GM19324 (cell line): ENCODE data around the gene SLAMF7.
"Not testable (repeated sequence)": the region's sequence is repeated elsewhere in the genome, so short reads cannot be mapped to it uniquely, and the experiment has no call there.

Experiments
- ATAC-seq: cut with Tn5 transposase; IDR thresholded peaks from one replicate; pipeline ENCODE4 v1.9.1; 2021; ENCODE audit warnings: mild to moderate bottlenecking, moderate library complexity; ENCODE audit not compliant: unreplicated experiment, low FRiP score

The SLAMF7 gene

GRCh38 chr1:160767395-160768294 is 28.6 kb downstream of the SLAMF7 start:
- ATAC-seq = peak; percentile 53

DNA sequence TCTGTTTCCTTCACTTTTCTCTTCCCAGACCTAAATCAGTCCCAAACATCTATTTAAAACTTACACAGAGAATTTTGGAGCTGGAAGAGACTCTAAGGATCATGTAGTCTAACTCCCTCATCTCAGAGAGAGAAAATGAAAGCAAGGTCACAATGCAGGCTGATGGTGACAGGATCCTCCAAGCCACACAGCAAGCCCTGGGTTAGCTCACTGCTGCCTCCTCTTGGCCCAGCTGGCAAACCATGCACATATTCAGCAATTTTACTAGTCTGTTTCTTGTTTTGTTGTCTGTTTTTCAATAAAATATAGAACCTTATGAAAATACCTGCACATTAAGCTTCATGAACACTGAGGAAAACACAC is 29.2 kb downstream of the SLAMF7 start:
- peak; percentile 64 for ATAC-seq

DNA sequence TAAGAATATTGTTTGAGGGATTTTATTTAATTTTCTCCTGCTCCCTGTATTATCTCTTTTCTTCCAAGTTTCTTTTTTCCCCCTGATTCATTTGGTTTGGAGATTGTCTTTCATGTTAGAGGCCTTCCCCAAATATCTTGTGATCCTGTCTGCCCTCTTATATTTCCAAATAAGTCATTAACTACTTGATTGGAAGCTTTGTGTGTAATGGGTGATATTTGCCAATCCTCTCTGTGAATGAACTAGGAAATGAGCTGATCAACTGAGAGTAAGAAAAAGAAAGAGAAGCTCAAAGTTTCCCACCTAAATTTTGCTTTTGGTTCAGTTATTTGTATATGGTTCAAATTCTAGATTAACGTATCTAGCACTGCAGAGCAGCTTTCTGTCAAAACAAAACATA is 33.3 kb downstream of the SLAMF7 start:
- no peak for ATAC-seq

GRCh38 chr1:160773093-160773492 is 34.0 kb downstream of the SLAMF7 start:
- ATAC-seq = no peak

DNA sequence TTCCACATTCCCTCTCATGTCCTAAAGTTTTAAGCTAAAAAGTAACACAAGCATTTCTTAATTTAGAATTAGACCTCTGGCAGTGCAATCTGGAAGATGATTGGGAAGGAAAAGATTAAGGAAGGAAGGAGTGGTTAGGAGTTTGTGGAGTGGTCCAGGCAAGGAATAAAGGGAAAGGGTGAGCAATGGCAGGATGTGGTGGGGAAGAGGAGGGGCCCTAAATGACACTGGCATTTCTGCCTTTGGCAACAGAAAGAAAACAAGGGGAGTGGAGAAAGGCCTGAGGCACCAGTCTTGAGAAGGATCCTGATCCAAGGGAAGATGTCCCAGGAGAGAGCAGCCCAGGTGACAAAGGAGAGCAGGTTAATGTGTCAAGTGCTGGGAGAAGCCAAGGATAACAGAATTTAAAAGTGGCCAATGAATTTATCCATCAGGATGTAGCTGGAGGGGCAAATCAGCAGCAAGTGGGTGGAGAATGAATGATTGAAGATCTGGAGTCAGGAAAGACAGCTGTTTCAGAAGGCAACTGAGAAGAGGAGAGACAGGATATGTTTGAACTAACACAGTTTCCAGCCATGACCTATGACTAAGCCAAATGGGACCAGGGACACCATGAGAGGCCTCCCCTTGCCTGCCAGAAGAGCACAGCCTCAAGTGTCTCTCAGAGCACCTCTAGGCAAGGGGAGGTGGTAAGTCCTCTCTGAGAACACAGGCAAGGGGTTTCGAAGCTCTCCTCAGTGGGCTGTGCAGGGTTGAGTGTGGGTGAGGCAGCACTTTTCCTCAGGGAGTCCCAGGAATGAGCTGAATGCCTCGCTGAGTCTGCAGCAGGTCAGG is 36.1 kb downstream of the SLAMF7 start:
- ATAC-seq = no peak

GRCh38 chr1:160776178-160776577 is 37.1 kb downstream of the SLAMF7 start:
- no peak for ATAC-seq

DNA sequence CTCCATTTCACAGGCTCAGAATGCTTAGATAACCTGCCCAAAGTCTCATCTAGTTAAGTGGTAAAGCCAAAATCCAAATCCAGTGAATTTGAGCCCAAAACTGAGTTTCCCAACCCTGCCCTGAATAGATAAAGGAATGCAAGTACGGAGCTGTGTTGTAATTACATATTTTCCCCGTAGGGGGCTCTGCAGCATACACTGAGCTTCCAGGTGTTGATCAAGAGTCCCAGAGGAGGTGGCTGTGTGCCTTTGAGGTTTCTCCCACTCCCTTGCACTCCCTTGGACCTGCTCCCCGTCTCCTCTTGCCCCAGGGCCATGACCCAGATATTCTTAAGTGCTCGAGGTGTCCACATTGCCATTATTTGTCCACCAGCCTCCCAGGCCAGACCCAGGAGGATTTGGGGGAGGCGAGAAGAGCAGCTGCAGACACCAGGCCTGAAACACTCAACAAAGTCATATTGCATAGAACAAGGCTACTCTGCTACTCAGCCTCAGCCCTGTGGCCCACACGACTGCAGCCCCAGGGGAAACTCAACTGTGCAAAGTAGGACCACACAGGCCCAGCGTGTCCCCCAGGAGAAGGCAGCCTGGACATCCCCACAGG is 38.5 kb downstream of the SLAMF7 start:
- no peak for ATAC-seq

- no peak for ATAC-seq
Measured at GRCh38 chr1:160778976-160779375, 39.9 kb downstream of the SLAMF7 start.

GRCh38 chr1:160779626-160780397 is 40.8 kb downstream of the SLAMF7 start:
- no peak for ATAC-seq

DNA sequence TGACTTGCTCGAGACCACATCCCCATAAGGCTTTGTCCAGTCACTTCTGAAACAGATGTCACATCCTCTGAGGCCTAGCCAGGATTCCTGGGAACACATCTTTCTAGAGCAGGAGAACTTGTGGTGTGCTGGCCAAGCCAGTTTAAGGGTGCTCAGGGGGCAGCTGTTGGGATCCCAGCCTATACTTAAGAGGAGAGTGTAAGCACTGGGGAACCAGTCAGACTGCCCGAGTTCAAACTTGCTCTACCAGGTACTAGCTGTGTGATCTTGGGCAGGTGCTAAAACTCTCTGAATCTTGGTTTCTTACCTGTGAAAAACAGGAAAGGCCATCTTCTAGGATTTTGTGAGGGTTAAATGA is 41.3 kb downstream of the SLAMF7 start:
- ATAC-seq = no peak

GRCh38 chr1:160781186-160781766 is 42.2 kb downstream of the SLAMF7 start:
- ATAC-seq = no peak

DNA sequence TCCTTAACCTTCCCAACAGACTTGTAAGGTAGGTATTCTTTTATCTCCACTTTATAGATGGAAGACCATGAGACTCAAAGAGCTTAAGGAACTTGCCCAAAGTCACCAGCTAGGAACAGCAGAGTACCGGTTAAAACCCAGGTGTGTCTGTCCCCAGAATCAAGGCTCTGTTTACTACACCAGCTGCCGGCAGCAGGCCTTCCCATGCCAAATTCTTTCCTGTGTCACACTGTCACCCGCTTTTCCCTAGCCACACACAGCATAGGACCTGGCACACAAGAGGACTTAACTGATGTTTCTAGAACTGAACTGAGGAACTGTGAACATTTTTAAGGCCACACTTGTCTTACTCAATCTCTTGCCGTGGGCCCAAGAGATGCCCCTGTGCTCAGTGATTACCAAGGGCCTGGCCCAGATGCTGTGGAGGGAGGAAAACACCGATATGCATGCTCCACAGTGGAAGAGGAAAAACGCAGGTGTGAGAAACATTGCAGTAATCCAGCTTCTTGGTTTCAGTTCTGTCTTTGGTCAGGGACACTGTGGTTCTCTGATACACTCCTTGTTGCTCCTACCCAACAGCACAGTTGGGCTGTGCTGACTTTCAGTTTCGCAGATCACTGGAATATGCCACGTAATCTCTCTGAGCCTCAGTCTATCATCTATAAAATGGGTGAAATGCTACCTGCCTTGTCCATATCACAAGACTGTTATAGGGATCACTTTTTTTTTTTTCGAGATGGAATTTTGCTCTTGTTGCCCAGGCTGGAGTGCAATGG is 43.1 kb downstream of the SLAMF7 start:
- peak; percentile 80 for ATAC-seq

GRCh38 chr1:160782988-160783765 is 44.1 kb downstream of the SLAMF7 start:
- ATAC-seq = not testable (repeated sequence)

- ATAC-seq = no peak
Measured at GRCh38 chr1:160789051-160789701, 50.1 kb downstream of the SLAMF7 start.

DNA sequence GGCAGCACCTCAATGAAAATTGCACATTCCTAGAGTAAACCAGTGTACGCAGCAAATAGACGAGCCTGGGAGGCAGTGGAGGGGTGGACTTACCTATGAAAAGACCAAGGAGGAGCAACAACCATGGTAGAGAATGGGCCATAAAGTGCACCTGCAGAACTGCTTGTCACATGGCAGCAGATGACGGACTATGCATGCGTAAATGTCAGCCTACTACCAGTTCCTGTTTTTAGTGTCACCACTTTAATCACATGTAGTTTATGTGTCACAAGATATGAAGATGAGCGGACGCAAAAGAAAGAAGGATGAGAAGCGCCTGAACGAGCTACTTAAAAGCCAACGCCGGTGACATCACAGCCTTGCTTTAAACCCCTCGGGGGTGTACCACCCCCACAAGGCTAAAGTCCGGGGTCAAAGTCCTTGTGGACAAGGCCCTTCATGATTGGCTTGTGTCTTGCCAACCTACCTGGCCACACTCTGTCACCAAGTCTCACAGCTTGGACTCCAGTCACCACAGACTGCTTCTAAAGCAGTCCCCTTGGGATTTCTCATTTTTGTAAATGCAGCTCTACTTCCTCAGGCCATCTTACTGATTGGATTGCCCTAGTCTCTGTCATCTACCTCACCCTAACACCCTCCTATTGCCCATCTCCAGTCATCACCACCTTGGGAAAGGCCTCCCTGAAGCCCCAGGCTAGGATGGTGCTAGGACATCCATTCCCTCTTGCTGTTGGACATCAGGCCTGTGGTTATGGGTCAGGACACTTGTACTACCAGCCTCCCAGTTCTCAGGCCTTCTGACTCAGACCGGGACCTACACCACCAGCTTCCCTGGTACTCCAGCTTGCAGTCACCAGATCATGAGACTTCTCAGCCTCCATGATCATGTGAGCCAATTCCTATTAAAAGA is 50.9 kb downstream of the SLAMF7 start:
- ATAC-seq = peak; percentile 89

- no peak for ATAC-seq
Measured at GRCh38 chr1:160794376-160794775, 55.3 kb downstream of the SLAMF7 start.

DNA sequence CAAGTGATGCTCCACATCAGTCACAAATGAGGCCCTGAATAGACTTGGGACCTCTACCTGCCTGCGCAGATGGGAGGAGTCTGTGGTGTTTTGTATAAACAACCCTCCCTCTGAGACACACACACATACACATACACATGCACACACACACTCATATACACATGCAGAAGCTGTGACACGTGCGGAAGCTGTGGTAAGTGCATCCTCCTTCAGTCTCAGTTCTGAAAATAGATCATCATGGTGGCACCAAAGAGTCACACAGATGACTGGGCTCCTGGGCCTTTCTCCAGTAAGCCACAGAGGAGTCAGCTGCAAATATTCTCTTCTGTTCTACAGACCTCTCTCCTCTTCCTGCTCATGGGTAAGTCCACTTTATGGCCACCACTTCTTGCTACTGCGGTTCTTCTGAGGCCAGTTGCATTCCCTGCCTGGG is 56.9 kb downstream of the SLAMF7 start, which contains the start of gene LY9:
Gene LY9, plus strand, starts transcription at position 224 of the 433 bp plus-strand sequence. Its CDS starts 14 bp downstream, at position 238.
- ATAC-seq = peak; percentile 85
